NCI-H82 (cell line): ENCODE results near the gene ZBTB49.

Experiments
- DNase-seq: peaks from one replicate; lab custom pipeline; 2025; lab: John Stamatoyannopoulos, UW

The ZBTB49 gene

GRCh38 chr4:4281787-4282186 is 8.3 kb upstream of the ZBTB49 start:
- DNase-seq, result no peak

GRCh38 chr4:4284827-4285618 is 5.0 kb upstream of the ZBTB49 start:
- no peak for DNase-seq

GRCh38 chr4:4288098-4288497 is 2.0 kb upstream of the ZBTB49 start:
- no peak for DNase-seq

GRCh38 chr4:4289055-4289454 is 996 bp upstream of the ZBTB49 start:
- no peak for DNase-seq

GRCh38 chr4:4289597-4289940 is 482 bp upstream of the ZBTB49 start:
- no peak for DNase-seq

GRCh38 chr4:4293279-4293678 is 3.2 kb downstream of the ZBTB49 start:
- DNase-seq, result no peak

- no peak for DNase-seq
These were observed 6.3 kb downstream of the ZBTB49 start for GRCh38 chr4:4296283-4296846.

- DNase-seq, result no peak
These were observed 9.0 kb downstream of the ZBTB49 start for GRCh38 chr4:4299006-4299405.

GRCh38 chr4:4302001-4302400 is 11.9 kb downstream of the ZBTB49 start:
- no peak for DNase-seq

- no peak for DNase-seq
These were observed 12.4 kb downstream of the ZBTB49 start for GRCh38 chr4:4302416-4302815.

GRCh38 chr4:4306920-4307319 is 16.9 kb downstream of the ZBTB49 start:
- no peak for DNase-seq

GRCh38 chr4:4308800-4309441 is 18.9 kb downstream of the ZBTB49 start:
- DNase-seq, result no peak

GRCh38 chr4:4311193-4311592 is 21.1 kb downstream of the ZBTB49 start:
- DNase-seq, result no peak

- DNase-seq, result no peak
These were observed 25.6 kb downstream of the ZBTB49 start for GRCh38 chr4:4315461-4316149.

- no peak for DNase-seq
These were observed 26.1 kb downstream of the ZBTB49 start for GRCh38 chr4:4316150-4316495.

GRCh38 chr4:4317496-4318232 is 27.6 kb downstream of the ZBTB49 start:
- DNase-seq, result no peak

GRCh38 chr4:4320528-4320927 is 30.5 kb downstream of the ZBTB49 start:
- no peak for DNase-seq

- DNase-seq, result no peak
These were observed 31.1 kb downstream of the ZBTB49 start for GRCh38 chr4:4320951-4321714.

- no peak for DNase-seq
These were observed 32.1 kb downstream of the ZBTB49 start for GRCh38 chr4:4321951-4322688.

- DNase-seq, result no peak
These were observed 33.9 kb downstream of the ZBTB49 start for GRCh38 chr4:4323705-4324534.
